Kasumi-1 (cell line): Measurements from ENCODE around the gene CLBA1.
A peak's percentile ranks its signal among the peaks of the same experiment; 100 is the strongest.
"Not testable (repeated sequence)": the region's sequence is repeated elsewhere in the genome, so short reads cannot be mapped to it uniquely, and the experiment has no call there.

Source experiments
- DNase-seq, 2 experiments: peaks; one replicate each; lab custom pipeline; 2025; lab: John Stamatoyannopoulos, UW

Gene CLBA1

DNA sequence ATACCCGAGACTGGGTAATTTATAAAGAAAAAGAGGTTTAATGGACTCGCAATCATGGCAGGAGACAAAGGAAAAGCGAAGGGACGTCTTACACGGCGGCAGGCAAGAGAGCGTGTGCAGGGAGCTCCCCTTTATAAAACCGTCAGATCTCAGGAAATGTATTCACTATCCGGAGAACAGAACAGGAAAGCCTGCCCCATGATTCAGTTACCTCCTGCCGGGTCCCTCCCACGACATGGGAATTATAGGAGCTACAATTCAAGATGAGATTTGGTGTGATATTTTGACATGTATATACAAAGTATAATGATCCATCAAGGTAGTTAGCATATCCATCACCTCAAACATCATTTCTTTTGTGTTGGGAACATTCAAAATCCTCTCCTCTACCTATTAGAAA is 37.6 kb downstream of the CLBA1 start:
- peak; percentile 17 to 18 for DNase-seq

GRCh38 chr14:105023791-105024480 is 38.3 kb downstream of the CLBA1 start:
- DNase-seq, result no peak

DNA sequence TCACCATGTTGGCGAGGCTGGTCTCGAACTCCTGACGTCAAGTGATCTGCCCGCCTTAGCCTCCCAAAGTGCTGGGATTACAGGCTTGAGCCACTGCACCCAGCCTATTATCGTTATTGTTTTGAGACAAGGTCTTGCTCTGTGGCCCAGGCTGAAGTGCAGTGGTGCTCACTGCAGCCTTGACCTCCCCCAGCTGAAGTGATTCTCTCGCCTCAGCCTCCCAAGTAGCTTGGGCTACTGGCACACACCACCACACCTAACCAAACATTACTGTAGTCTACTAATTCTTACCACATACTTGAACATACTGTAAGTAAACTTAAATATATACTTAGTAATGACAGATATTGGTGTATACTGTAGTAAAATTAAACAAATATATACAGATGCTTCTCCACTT is 39.8 kb downstream of the CLBA1 start:
- no peak for DNase-seq

DNA sequence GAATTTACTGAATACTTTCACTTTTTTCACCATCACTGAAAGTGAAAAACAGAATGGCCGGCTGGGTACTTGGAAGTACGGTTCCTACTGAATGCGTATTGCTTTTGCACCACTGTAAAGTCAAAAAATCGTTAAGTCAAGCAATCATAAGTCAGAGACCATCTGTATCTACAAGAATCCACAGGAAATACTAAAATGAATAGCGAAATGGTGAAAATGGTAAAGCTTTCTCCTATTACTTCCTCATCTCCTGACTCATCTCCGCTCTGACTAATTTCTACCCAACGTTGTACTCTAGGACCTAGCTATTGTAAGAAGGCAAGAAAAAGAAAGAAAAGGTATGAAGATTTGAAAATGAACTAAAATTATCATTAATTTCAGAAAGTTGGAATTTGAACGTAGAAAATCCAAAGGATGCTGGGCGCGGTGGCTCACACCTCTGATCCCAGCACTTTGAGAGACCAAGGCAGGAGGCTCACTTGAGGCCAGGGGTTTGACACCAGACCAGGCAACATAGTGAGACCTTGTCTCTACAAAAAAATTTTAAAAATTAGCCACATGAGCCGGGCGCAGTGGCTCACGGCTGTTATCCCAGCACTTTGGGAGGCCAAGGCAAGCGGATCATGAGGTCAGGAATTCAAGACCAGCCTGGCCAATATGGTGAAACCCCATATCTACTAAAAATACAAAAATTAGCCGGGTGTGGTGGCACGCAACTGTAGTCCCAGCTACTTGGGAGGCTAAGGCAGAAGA is 40.6 kb downstream of the CLBA1 start:
- peak; percentile 95 to 97 for DNase-seq

DNA sequence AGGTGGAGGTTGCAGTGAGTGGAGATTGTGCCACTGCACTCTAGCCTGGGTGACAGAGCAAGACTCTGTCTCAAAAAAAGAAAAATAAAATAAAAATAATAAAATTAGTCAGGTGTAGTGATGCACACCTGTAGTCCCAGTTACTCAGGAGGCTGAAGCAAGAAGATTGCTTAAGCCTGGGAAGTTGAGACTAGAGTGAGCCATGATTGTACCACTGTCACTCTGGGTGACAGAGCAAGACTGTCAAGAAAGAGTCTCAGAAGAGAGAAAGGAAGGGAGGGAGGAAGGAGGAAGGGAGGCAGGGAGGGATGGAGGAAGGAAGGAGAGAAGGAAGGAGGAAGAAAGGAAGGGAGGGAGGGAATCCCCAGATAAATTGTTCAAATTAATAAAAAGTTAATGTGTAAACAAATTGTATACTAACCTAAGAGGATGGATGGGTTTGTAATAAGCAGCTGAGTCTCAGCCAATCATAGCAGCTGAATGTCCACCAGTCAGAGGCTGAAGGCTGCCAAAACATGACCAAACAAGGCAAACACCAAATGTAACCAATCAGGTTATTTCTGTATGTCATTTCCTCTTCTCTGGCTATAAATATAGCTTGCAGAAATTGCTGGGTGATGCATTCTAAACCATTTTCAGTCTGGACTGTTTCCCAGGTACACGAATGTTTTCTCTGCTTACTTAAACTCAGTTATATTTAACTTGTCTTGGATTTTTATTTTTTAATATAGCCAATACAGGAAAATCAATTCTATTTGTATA is 41.4 kb downstream of the CLBA1 start:
- DNase-seq, result peak; percentile 28 to 41

DNA sequence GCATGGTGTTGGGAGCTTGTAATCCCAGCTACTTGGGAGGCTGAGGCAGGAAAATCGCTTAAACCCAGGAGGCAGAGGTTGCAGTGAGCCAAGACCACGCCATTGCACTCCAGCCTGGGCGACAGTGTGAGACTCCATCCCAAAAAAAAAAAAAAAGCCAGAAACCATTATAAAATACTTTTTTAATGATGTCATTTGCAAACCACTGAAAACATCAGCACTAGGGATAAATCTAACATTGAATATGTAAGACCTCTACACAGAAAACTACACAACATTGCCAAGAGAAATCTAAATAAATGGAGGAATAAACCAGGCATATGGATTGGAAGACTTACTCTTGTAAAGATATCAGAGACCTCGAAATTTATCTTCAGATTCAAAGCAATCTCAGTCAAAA is 42.1 kb downstream of the CLBA1 start:
- not testable (repeated sequence) for DNase-seq

- DNase-seq, result no peak
Measured at GRCh38 chr14:105028251-105028927, 42.8 kb downstream of the CLBA1 start.

- DNase-seq, result no peak
Measured at GRCh38 chr14:105029402-105029801, 43.8 kb downstream of the CLBA1 start.

DNA sequence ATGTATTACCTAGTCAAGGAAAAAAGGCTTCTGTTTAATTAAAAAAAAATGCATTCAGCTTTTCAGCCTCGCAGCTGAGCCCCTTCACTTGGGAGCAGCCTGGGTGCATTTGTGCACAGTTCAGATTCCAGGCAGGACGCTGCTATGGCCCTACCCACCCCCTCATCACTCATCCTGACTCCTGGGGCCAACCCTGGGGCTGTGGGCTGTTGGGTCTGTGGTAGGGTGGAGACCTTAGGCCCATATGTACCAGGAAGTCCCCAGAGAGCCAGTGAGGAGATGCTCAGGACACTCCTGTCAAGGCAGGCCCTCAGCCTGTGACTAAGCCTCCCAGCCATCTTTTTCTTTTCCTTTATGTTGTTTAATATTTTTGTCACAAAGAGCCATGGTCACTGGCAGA is 44.6 kb downstream of the CLBA1 start:
- DNase-seq, result no peak

- no peak for DNase-seq
Measured at GRCh38 chr14:105030836-105031396, 45.3 kb downstream of the CLBA1 start.

DNA sequence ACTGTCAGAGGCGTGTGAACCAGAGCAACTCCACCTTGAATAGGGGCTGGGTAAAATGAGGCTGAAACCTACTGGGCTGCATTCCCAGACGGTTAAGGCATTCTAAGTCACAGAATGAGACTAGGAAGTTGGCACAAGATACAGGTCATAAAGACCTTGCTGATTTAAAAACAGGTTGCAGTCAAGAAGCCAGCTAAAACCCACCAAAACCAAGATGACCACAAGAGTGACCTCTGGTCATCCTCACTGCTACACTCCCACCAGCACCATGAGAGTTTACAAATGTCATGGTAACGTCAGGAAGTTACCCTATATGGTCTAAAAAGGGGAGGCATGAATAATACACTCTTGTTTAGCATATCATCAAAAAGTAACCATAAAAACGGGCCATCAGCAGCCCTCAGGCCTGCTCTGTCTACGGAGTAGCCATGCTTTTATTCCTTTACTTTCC is 46.9 kb downstream of the CLBA1 start:
- not testable (repeated sequence) for DNase-seq

DNA sequence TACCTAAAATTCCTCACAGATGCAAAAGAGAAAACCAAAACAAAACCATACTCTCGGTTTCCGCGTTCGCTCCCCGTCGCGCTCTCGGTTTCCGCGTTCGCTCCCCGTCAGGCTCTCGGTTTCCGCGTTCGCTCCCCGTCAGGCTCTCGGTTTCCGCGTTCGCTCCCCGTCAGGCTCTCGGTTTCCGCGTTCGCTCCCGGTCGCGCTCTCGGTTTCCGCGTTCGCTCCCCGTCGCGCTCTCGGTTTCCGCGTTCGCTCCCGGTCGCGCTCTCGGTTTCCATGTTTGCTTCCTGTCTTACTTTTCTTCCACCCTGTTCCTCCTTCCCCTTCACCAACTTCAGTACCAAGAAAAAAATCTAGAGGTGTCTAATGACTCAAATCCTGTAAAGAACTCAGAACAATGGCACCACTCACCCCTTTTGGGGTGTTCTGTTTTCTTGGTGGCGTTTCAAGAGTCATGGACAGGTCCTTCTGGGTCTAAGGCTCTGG is 47.9 kb downstream of the CLBA1 start:
- not testable (repeated sequence) for DNase-seq

- DNase-seq, result no peak
Measured at GRCh38 chr14:105034315-105035039, 48.9 kb downstream of the CLBA1 start.

DNA sequence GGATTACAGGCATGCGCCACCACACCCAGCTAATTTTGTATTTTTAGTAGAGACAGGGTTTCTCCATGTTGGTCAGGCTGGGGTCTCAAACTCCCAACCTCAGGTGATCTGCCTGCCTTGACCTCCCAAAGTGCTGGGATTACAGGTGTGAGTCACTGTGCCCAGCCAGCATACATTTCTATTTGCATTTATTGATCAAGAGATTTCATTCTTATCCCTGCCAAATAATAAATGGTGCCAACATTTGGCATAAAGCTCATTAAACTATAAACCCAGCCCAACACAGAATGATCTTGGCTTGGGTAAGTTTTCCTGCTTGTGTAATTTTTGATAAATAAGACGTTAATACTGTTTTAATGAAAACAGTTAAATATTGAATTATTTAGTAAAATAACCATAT is 50.0 kb downstream of the CLBA1 start:
- not testable (repeated sequence) for DNase-seq

GRCh38 chr14:105039458-105040205 is 54.0 kb downstream of the CLBA1 start:
- no peak for DNase-seq

DNA sequence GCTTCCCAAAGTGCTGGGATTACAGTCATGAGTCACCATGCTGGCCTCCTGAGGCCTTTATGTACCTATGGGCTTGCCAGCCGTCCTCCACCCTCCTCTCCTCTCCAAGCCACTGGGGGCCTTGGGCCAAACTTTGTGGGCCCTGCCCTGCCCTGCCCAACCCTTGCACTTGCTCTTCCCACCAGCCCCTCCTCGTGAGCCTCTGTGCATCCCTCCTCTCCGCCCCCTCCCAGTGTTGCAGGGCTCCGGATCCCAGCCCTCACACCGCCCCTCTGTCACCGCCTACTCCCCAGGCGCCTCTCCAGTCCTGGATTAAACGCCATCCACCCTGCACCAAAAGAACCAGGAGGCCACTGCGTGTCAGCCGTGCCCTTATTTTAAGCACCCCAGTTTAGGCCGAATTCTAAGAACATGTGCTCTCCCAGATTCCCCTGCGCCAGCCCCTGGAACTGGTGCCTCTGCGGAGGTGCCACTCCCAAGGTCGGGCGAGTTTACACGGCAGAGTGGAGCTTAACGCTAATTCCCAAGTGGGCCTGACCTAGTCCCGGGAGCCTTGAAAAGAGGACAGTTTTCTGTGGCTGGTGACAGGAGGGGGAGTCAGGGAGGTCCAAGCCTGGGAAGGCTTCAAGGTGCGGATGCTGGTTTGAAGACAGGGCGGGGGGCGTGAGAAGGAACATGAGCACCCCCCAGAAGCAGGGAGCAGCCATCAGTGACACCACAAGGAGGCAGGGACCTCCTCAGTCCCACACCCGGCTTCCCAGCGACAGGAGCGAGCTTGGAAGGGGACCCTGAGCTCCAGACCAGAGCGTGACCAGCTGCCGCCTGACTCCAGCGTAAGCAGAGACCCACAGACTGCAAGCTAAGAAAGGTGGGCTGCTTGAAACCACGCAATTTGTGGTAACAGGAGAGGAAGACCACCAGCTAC is 56.5 kb downstream of the CLBA1 start:
- no peak for DNase-seq

DNA sequence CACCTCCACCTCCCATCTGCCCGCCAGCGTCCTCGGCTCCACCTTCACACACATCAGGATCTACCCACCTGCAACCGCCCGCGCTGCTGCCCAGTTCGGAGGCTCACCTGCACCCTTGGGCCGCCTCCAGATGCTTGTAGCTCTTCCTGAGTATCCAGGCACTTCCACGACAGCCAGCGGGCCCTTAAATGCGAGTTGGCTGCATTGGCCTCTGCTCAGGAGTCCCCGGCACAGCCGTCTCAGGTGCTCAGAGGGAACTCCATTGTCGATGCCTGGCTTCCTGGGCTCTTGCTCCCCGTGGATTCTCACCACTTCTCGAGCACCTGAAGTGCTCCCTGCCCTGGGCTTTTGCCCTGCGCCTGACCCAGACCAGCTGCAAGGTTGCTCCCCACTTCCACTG is 57.2 kb downstream of the CLBA1 start:
- no peak for DNase-seq

DNA sequence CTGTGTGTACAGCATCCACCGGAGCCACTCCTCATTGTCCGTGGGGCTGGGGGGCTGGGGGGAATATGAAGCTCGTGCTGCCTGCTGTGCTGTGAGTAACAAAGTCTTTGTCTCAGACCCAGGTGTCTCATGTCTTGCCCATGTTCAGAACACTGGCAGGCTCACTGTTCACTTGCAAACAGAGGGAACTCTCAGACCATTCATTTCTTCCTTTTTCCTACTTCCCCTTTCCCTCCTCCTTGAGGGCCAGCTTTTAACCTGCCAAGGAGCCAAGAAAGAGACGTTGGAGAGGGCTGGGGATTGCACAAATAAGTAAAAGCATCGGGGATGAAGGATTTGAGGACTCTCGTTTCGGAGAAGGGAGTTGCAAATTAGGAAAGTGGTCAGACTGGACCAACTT is 58.1 kb downstream of the CLBA1 start:
- peak; percentile 33 to 38 for DNase-seq
